Measurements from ENCODE around the gene TRIM65. TPM values are rescaled to one million over a fixed set of nuclear protein-coding genes. Genes with fewer than 3 reads are reported as not detected.

Gene TRIM65
- total RNA-seq, 2 experiments from 2014 or later = 9.9 to 11.7 TPM

GRCh38 chr17:75922173-75922961, 25.6 kb upstream of the TRIM65 start:
- Mint-ChIP-seq H3K36me3 (ENCODE audit: low read depth) (peaks cover 4% of the 10 kb centered on the region), H3K4me1 (ENCODE audit: low read depth) (peaks cover under 1% of the 10 kb centered on the region), H3K27me3 (no peaks in the 10 kb centered on the region), H3K27ac (no peak overlapping the region), H3K4me3 (no peak overlapping the region), H3K9me3 (no peaks in the 10 kb centered on the region)
- H3K4me3 ChIP-seq (ENCODE audit: low read length) = no peak overlapping the region
- no peak overlapping the region for H3K27ac ChIP-seq (ENCODE audit: low read depth in 1 of 2, low read length in 2 of 2)
- H3K4me1 ChIP-seq (ENCODE audit: insufficient read depth, low read length) = peaks cover 4% of the 10 kb centered on the region
- no peak for ATAC-seq (ENCODE audit: poor library complexity)
- H3K27me3 ChIP-seq (ENCODE audit: control insufficient read depth in 1 of 2, insufficient read depth in 2 of 2, low read length in 2 of 2) = no peaks in the 10 kb centered on the region
- ChIA-PET POLR2A (no interaction called here), CTCF (interaction anchor here (0.6 kb wide), 1 partner anchor 70 kb away, joined by 3 read pairs; no protein-coding TSS in a partner anchor)
- intact Hi-C loops (cut with DNase I, micrococcal nuclease) = no loop called here
- DNase-seq = no peak
- no peaks in the 10 kb centered on the region for H3K9me3 ChIP-seq (ENCODE audit: control insufficient read depth in 1 of 2, insufficient read depth in 1 of 2, low read length in 2 of 2)
- peaks cover 6% of the 10 kb centered on the region for H3K36me3 ChIP-seq (ENCODE audit: insufficient read depth, low read length)
- TF ChIP-seq CTCF (IDR thresholded peaks at IDR 0.05) = no peak

GRCh38 chr17:75921596-75921995, 24.8 kb upstream of the TRIM65 start:
- Histone ChIP-seq H3K36me3 (ENCODE audit: insufficient read depth, low read length) (peaks cover 6% of the 10 kb centered on the region), H3K27me3 (ENCODE audit: control insufficient read depth in 1 of 2, insufficient read depth in 2 of 2, low read length in 2 of 2) (no peaks in the 10 kb centered on the region), H3K27ac (ENCODE audit: low read depth in 1 of 2, low read length in 2 of 2) (no peak overlapping the region), H3K4me1 (ENCODE audit: insufficient read depth, low read length) (peaks cover 6% of the 10 kb centered on the region), H3K9me3 (ENCODE audit: control insufficient read depth in 1 of 2, insufficient read depth in 1 of 2, low read length in 2 of 2) (no peaks in the 10 kb centered on the region), H3K4me3 (ENCODE audit: low read length) (no peak overlapping the region)
- no peak for ATAC-seq (ENCODE audit: poor library complexity)
- POLR2A ChIA-PET = no interaction called here
- intact Hi-C loops (cut with DNase I, micrococcal nuclease) = no loop called here
- no peak for DNase-seq
- Mint-ChIP-seq H3K4me3 (no peak overlapping the region), H3K27me3 (no peaks in the 10 kb centered on the region), H3K9me3 (no peaks in the 10 kb centered on the region), H3K4me1 (ENCODE audit: low read depth) (peaks cover 5% of the 10 kb centered on the region), H3K27ac (no peak overlapping the region), H3K36me3 (ENCODE audit: low read depth) (peaks cover 4% of the 10 kb centered on the region)
- CTCF ChIA-PET = interaction anchor here (0.6 kb wide), 1 partner anchor 71 kb away, joined by 3 read pairs; no protein-coding TSS in a partner anchor
- no peak for TF ChIP-seq CTCF (IDR thresholded peaks at IDR 0.05)

- ChIA-PET CTCF (no interaction called here), POLR2A (no interaction called here)
- H3K4me3 ChIP-seq (ENCODE audit: low read length) = no peak overlapping the region
- H3K9me3 Mint-ChIP-seq = no peaks in the 10 kb centered on the region
- no peaks in the 10 kb centered on the region for H3K27me3 ChIP-seq (ENCODE audit: control insufficient read depth in 1 of 2, insufficient read depth in 2 of 2, low read length in 2 of 2)
- peaks cover 5% of the 10 kb centered on the region for H3K4me1 Mint-ChIP-seq (ENCODE audit: low read depth)
- H3K4me3 Mint-ChIP-seq = no peak overlapping the region
- no peaks in the 10 kb centered on the region for H3K27me3 Mint-ChIP-seq
- peaks cover 6% of the 10 kb centered on the region for H3K36me3 ChIP-seq (ENCODE audit: insufficient read depth, low read length)
- no peaks in the 10 kb centered on the region for H3K9me3 ChIP-seq (ENCODE audit: control insufficient read depth in 1 of 2, insufficient read depth in 1 of 2, low read length in 2 of 2)
- DNase-seq (no peak), ATAC-seq (ENCODE audit: poor library complexity) (no peak)
- intact Hi-C loops (cut with DNase I, micrococcal nuclease) = no loop called here
- TF ChIP-seq CTCF (IDR thresholded peaks at IDR 0.05) = no peak
- H3K36me3 Mint-ChIP-seq (ENCODE audit: low read depth) = peaks cover 4% of the 10 kb centered on the region
- no peak overlapping the region for H3K27ac ChIP-seq (ENCODE audit: low read depth in 1 of 2, low read length in 2 of 2)
- H3K27ac Mint-ChIP-seq = no peak overlapping the region
- peaks cover 6% of the 10 kb centered on the region for H3K4me1 ChIP-seq (ENCODE audit: insufficient read depth, low read length)
Observed at GRCh38 chr17:75920045-75920560, 23.4 kb upstream of the TRIM65 start.
